ENCODE measurements around the gene EXOC6.

EXOC6 gene, protein sequence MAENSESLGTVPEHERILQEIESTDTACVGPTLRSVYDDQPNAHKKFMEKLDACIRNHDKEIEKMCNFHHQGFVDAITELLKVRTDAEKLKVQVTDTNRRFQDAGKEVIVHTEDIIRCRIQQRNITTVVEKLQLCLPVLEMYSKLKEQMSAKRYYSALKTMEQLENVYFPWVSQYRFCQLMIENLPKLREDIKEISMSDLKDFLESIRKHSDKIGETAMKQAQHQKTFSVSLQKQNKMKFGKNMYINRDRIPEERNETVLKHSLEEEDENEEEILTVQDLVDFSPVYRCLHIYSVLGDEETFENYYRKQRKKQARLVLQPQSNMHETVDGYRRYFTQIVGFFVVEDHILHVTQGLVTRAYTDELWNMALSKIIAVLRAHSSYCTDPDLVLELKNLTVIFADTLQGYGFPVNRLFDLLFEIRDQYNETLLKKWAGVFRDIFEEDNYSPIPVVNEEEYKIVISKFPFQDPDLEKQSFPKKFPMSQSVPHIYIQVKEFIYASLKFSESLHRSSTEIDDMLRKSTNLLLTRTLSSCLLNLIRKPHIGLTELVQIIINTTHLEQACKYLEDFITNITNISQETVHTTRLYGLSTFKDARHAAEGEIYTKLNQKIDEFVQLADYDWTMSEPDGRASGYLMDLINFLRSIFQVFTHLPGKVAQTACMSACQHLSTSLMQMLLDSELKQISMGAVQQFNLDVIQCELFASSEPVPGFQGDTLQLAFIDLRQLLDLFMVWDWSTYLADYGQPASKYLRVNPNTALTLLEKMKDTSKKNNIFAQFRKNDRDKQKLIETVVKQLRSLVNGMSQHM

GRCh38 chr10:92848441-92849233 is at the start of gene EXOC6:
Gene EXOC6, plus strand, starts transcription at chr10:92848520. Its CDS starts 14 bp downstream, at chr10:92848534.
- DNase-seq (ENCODE audit: low spot score): peak; percentile 86

GRCh38 chr10:92799568-92799967 is 48.8 kb upstream of the EXOC6 start:
- no peak for DNase-seq (ENCODE audit: low spot score)

DNA sequence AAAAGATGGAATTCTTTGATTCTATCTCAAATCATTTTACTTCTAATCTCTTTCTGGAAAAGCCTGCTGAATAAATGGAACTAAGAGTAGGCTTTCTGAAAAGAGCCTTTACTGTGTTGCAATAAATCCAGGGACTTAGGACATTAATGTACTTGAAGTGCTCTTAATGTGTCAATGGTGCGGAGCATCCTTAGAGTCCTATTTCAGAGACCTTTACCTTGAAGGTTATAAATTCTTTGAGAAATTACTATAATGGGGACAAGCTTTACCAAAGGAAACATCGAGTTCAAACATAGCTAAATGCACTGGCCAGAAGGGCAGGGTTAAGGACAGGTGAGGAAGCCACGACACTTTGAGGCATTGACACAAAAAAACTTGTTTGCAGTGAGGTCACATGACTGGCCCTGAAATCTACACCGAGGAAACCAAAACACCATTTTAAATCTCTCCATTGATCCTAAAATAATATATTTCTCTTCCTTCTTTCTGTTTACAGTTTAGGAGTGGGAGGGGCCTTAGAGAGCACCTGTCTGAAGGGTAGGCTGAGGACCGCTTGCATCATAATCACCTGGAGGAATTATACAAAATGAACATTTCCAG is 48.1 kb upstream of the EXOC6 start:
- DNase-seq (ENCODE audit: low spot score): no peak

GRCh38 chr10:92801978-92802872 is 46.1 kb upstream of the EXOC6 start:
- no peak for DNase-seq (ENCODE audit: low spot score)

DNA sequence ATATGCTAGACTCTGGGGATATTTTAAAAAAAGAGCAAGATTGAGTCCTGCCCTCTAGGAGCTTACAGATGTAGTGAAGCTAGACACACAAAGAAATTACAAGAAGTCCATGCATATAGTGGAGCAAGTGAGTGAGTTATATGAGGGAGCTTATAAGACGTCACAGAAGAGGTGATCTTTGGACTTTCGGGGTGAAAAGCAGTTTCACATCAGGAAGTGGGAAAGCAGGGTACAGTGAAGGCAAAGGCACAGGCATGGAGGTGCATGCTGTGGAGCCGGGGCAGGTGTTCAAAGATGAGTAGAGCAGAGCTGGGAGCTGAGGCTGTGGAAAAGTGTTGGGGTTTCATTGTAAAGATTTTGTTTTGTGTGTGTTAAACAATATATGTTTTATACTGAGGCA is 38.5 kb upstream of the EXOC6 start:
- no peak for DNase-seq (ENCODE audit: low spot score)

GRCh38 chr10:92810934-92811532 is 37.3 kb upstream of the EXOC6 start:
- no peak for DNase-seq (ENCODE audit: low spot score)

GRCh38 chr10:92811986-92812385 is 36.3 kb upstream of the EXOC6 start:
- DNase-seq (ENCODE audit: low spot score): no peak

DNA sequence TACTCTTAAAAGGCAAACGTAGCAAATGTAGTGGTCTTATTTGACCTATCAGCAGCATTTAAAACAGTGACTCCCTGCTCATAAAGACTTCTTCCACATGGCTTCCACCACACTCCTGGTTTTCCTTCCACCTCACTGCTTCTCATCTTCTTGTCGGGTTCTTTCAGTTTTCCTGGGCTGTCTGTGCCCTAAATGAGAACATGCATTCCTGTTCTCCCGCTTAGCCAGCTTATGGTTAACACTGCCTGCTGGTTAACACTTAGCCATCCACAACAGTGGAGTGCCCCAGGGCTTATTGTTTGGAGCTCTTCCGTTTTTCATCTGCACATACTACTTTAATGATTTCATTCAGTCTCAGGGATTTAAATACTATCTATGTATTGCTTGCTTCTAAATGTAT is 34.3 kb upstream of the EXOC6 start:
- DNase-seq (ENCODE audit: low spot score): no peak

- no peak for DNase-seq (ENCODE audit: low spot score)
Observed at GRCh38 chr10:92814790-92815189, 33.5 kb upstream of the EXOC6 start.

GRCh38 chr10:92816091-92816531 is 32.2 kb upstream of the EXOC6 start:
- no peak for DNase-seq (ENCODE audit: low spot score)

- no peak for DNase-seq (ENCODE audit: low spot score)
Observed at GRCh38 chr10:92822060-92822634, 26.2 kb upstream of the EXOC6 start.

DNA sequence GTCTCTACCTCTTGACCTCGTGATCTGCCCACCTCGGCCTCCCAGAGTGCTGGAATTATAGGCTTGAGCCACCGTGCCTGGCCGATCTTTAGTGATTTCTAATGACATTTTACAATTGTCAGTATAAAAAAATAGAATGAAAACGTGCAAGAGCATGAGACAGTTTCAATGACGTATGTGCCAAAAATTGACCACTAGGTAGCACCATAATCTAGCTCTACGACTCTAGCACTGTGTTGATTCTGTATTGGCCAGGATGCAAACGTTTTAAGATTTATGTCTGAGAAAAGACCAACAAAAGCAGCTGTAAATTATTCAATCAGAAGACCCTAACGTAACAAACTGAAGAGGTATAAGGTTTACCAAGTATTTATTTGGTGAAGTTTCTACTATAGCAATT is 25.4 kb upstream of the EXOC6 start:
- DNase-seq (ENCODE audit: low spot score): no peak

DNA sequence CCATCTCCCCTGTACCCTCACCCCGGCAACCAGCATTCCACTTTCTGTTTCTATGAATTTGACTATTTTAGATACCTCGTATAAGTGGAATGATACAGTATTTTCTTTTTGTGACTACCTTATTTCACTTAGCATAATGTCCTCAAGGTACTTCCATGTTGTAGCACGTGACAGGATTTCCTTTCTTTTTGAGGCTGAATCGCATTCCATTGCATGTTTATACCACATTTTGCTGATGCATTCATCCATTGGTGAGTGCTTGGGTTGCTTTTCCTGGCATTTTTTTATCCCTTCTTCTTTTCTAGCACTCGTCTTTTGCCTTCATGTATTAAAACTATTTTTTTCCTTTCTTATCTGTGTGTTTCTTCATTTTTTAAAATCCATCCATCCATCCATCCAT is 22.3 kb upstream of the EXOC6 start:
- no peak for DNase-seq (ENCODE audit: low spot score)

DNA sequence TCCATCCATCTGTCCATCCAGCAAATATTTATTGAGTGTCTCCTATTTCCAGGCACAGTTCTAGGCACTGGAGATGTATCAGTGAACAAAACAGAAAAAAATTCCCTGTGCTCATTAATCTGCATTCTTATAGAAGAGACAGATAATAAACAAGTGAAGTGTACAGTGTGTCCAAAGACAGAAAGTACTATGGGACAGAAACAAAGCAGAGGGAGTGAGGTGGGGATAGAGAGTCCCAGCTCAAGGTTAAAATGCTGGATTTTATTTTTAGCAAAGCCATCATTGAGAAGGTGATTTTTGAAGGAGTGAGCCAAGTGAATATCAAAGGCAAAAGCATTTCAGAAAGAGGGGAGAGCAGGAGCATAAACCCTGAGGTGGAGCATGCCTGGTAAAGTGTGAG is 21.8 kb upstream of the EXOC6 start:
- DNase-seq (ENCODE audit: low spot score): no peak

DNA sequence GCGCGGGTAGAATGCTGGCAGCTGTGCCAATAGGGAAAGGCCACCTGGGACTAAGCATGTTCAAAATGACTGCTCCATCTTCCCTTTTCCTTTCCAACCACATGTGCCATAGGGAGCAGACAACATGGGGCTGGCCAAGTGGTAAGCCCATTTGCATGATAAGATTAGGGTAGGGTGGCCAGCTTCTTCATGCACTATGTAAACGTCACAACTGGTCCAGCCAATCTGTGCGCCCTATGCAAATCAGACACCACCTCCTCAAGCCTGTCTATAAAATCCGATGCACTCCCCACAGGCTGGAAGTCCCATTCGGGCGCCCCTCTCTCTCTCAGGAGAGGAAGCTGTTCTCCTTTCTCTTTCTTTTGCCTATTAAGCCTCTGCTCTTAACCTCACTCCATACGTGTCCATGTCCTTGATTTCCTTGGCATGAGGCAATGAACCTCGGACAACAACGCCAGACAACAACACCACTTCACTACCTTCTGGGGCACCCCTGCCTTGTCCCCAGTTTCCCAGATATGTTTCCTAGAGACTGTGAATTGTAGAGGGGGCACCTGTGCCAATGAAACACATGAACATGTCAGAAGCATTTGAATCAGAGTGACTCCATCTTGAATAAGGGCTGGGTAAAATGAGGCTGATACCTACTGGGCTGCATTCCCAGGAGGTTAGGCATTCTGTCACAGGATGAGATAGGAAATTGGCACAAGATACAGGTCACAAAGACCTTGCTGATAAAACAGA is 19.1 kb upstream of the EXOC6 start:
- no peak for DNase-seq (ENCODE audit: low spot score)

- DNase-seq (ENCODE audit: low spot score): no peak
Observed at GRCh38 chr10:92829786-92830377, 18.4 kb upstream of the EXOC6 start.

GRCh38 chr10:92830478-92831389 is 17.6 kb upstream of the EXOC6 start:
- DNase-seq (ENCODE audit: low spot score): peak; percentile 14

DNA sequence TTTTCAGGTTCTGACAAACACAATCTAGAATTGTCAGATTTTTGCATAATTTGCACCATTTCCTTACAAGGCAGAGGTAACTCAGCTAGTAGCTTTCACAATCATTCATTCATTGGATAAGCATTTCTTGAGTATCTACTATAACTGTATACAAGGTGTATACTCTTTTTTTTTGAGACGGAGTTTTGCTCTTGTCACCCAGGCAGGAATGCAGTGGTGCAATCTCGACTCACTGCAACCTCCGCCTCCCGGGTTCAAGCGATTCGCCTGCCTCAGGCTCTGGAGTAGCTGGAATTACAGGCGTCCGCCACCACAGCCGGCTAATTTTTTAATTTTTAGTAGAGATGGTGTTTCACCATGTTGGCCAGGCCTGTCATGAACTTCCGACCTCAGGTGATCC is 16.2 kb upstream of the EXOC6 start:
- DNase-seq (ENCODE audit: low spot score): no peak

All from activated CD4-positive, alpha-beta T cell treated with anti-CD3 and anti-CD28 coated beads, Interleukin-2, Interleukin-4, amounts not matched to agents 100 ng/mL and 50 ng/mL, durations not matched to agents 16 hours and 8 hours (primary cell).